HFFc6 (cell line): ENCODE data around the gene LINC00632. TPM values are rescaled to one million over a fixed set of nuclear protein-coding genes. Genes with fewer than 3 reads are reported as not detected.
A peak's percentile ranks its signal among the peaks of the same experiment; 100 is the strongest.
"Not testable (repeated sequence)": the region's sequence is repeated elsewhere in the genome, so short reads cannot be mapped to it uniquely, and the experiment has no call there.

Experiments used
- DNase-seq: peaks from one replicate; pipeline ENCODE4 v3.0.0-alpha.2; 2018
- H3K27ac Mint-ChIP-seq: 2 replicates; pipeline ENCODE4 v1.8.0; 2020; ENCODE audit warnings: mild to moderate bottlenecking, mixed read lengths
- H3K27me3 Mint-ChIP-seq: 2 replicates; pipeline ENCODE4 v1.8.0; 2021; ENCODE audit warnings: mild to moderate bottlenecking, moderate library complexity, mixed read lengths; ENCODE audit not compliant: insufficient read depth
- H3K36me3 Mint-ChIP-seq: 2 replicates; pipeline ENCODE4 v1.8.0; 2021; ENCODE audit warnings: low read depth, mixed read lengths
- H3K4me1 Mint-ChIP-seq: 2 replicates; pipeline ENCODE4 v1.8.0; 2020; ENCODE audit warnings: low read depth, mixed read lengths
- H3K4me3 Mint-ChIP-seq: 2 replicates; pipeline ENCODE4 v1.8.0; 2020; ENCODE audit warnings: mild to moderate bottlenecking, moderate library complexity, mixed read lengths
- H3K9me3 Mint-ChIP-seq: 2 replicates; pipeline ENCODE4 v1.8.0; 2020; ENCODE audit warnings: mild to moderate bottlenecking, mixed read lengths
- CTCF ChIP-seq: fragments of 200-600 bp; sonication (generic); IDR thresholded peaks from 2 replicates; pipeline ENCODE4 v1.5.0; 2021; ENCODE audit warnings: antibody characterized with exemption, mild to moderate bottlenecking
- long read RNA-seq: library from polyadenylated mRNA; unstranded; transcript quantifications from one replicate; pipeline ENCODE4 v2.0.0, GENCODE V29; 2019
- total RNA-seq, 6 experiments: library from RNA; stranded (reverse); fragmentation: NEBNext Ultra II Directional; extraction: Animal tissue kit (Norgen Biotek cat#: 25700); gene quantifications; 2 replicates in 1 of 6; 3 replicates in 5 of 6; pipeline ENCODE4 v1.2.3, GENCODE V29; 2021

The LINC00632 gene
- total RNA-seq = 100 to 1,000 TPM; 115 to 236 (median 155) TPM
- long read RNA-seq, transcript LINC00632-224 (2 exons, 1,327 nt) = major isoform, 5 of 5 reads
- long read RNA-seq, partial matches to known transcripts = 0 of 5 reads
- long read RNA-seq, other reads (novel, unspliced or antisense) = 0 of 5 reads

GRCh38 chrX:140709421-140709846 lies at the start of gene LINC00632:
TSS of gene LINC00632 (plus strand) at chrX:140709759.
- Mint-ChIP-seq H3K36me3 (no peaks in the 10 kb centered on the region), H3K4me3 (0 out of 2 replicates have a peak within 1 kb of the TSS, but pooled peaks have one; percentile 17), H3K27me3 (peaks cover 2% of the 10 kb centered on the region), H3K27ac (no peak within 1 kb of the TSS), H3K4me1 (no peaks in the 10 kb centered on the region), H3K9me3 (no peaks in the 10 kb centered on the region)
- DNase-seq = no peak
- TF ChIP-seq CTCF = no peak

GRCh38 chrX:140661643-140662042 lies 47.9 kb upstream of the LINC00632 start:
- H3K9me3 Mint-ChIP-seq = no peaks in the 10 kb centered on the region
- H3K4me3 Mint-ChIP-seq = no peak overlapping the region
- H3K27me3 Mint-ChIP-seq = no peaks in the 10 kb centered on the region; the same call in 1 of the 2 replicates
- no peaks in the 10 kb centered on the region for H3K36me3 Mint-ChIP-seq
- DNase-seq = no peak
- H3K27ac Mint-ChIP-seq = no peak overlapping the region
- TF ChIP-seq CTCF = no peak
- H3K4me1 Mint-ChIP-seq = no peaks in the 10 kb centered on the region

GRCh38 chrX:140664939-140665338 lies 44.6 kb upstream of the LINC00632 start:
- DNase-seq = no peak
- no peaks in the 10 kb centered on the region; the same call in 1 of the 2 replicates for H3K27me3 Mint-ChIP-seq
- H3K9me3 Mint-ChIP-seq = no peaks in the 10 kb centered on the region
- H3K4me3 Mint-ChIP-seq = no peak overlapping the region
- no peaks in the 10 kb centered on the region for H3K4me1 Mint-ChIP-seq
- peak; percentile 47 for TF ChIP-seq CTCF
- H3K36me3 Mint-ChIP-seq = no peaks in the 10 kb centered on the region
- no peak overlapping the region for H3K27ac Mint-ChIP-seq

GRCh38 chrX:140672840-140673731 lies 36.5 kb upstream of the LINC00632 start:
- Mint-ChIP-seq H3K27ac (no peak overlapping the region), H3K27me3 (no peaks in the 10 kb centered on the region; the same call in none of the 2 replicates)

GRCh38 chrX:140687706-140688105 lies 21.9 kb upstream of the LINC00632 start:
- no peak for TF ChIP-seq CTCF
- no peaks in the 10 kb centered on the region for H3K36me3 Mint-ChIP-seq
- H3K4me1 Mint-ChIP-seq = no peaks in the 10 kb centered on the region
- no peak for DNase-seq
- H3K27ac Mint-ChIP-seq = no peak overlapping the region
- H3K27me3 Mint-ChIP-seq = peaks cover 2% of the 10 kb centered on the region; the same call in 1 of the 2 replicates
- no peak overlapping the region for H3K4me3 Mint-ChIP-seq
- H3K9me3 Mint-ChIP-seq = no peaks in the 10 kb centered on the region; the same call in 1 of the 2 replicates

More at GRCh38 chrX:140672840-140673731, 36.5 kb upstream of the LINC00632 start:
- Mint-ChIP-seq H3K36me3 (no peaks in the 10 kb centered on the region), H3K4me1 (no peaks in the 10 kb centered on the region), H3K9me3 (peaks cover 4% of the 10 kb centered on the region; the same call in 1 of the 2 replicates), H3K4me3 (no peak overlapping the region)
- TF ChIP-seq CTCF = no peak
- DNase-seq = no peak

- H3K27me3 Mint-ChIP-seq, H3K9me3 Mint-ChIP-seq, H3K27ac Mint-ChIP-seq, H3K4me1 Mint-ChIP-seq, H3K36me3 Mint-ChIP-seq, DNase-seq, H3K4me3 Mint-ChIP-seq: not testable (repeated sequence)
Observed at GRCh38 chrX:140691596-140691995, 18.0 kb upstream of the LINC00632 start.
